T-cell (primary cell): ENCODE measurements around the gene NECTIN1. TPM values are rescaled to one million over a fixed set of nuclear protein-coding genes. Genes with fewer than 3 reads are reported as not detected.

Experiments
- ATAC-seq, 4 experiments: fragments of 200-7000 bp in 3 of 4; fragments of 150-1000 bp in 1 of 4; cut with Tn5 transposase; replicated peaks in 1 of 4; 1 replicate in 3 of 4; 2 replicates in 1 of 4; pipeline ENCODE4 v1.10.0; 2021; ENCODE audit warnings: moderate library complexity in 3 of 4, mild to moderate bottlenecking in 2 of 4, moderate number of reproducible peaks in 1 of 4
- CTCF ChIA-PET, 2 donors: fragments of 300-600 bp; sonication (Branson Sonifier 250); formaldehyde crosslinking; loops; one replicate each; lab custom pipeline; 2022; ENCODE audit warnings: antibody characterized with exemption in 2 of 2; lab: Charles Lee
- POLR2A ChIA-PET, 2 donors: fragments of 300-600 bp; sonication (Branson Sonifier 250); formaldehyde crosslinking; loops; one replicate each; lab custom pipeline; 2022; ENCODE audit warnings: antibody characterized with exemption in 2 of 2; lab: Charles Lee
- DNase-seq, 35 experiments: peaks; one replicate each; pipeline versions ENCODE4 v3.0.0 to v3.0.0-alpha.2; 2013 to 2023
- H3K27ac ChIP-seq: one replicate; pipeline ENCODE4 v1.5.1; 2013; ENCODE audit warnings: low read length
- H3K27me3 ChIP-seq, 2 experiments: replicated peaks in 1 of 2; 1 replicate in 1 of 2; 2 replicates in 1 of 2; pipeline versions ENCODE4 v1.6.1 to v1.7.0; 2013; ENCODE audit warnings: low read length in 1 of 2, mixed read lengths in 1 of 2; ENCODE audit not compliant: control insufficient read depth in 2 of 2, insufficient read depth in 2 of 2; ENCODE audit errors: extremely low read depth in 1 of 2
- H3K36me3 ChIP-seq, 2 donors: 1 replicate in 1 of 2; 2 replicates in 1 of 2; pipeline versions ENCODE4 v1.6.1 to v1.7.0; 2013; ENCODE audit warnings: low read length in 1 of 2; ENCODE audit not compliant: control insufficient read depth in 2 of 2, insufficient read depth in 1 of 2; ENCODE audit errors: extremely low read depth in 1 of 2
- H3K4me1 ChIP-seq, 2 experiments: 1 replicate in 1 of 2; 2 replicates in 1 of 2; pipeline versions ENCODE4 v1.6.1 to v1.7.0; 2013; ENCODE audit warnings: low read length in 2 of 2, mixed read lengths in 1 of 2; ENCODE audit not compliant: insufficient read depth in 2 of 2, control insufficient read depth in 1 of 2; ENCODE audit errors: extremely low read depth in 1 of 2
- H3K4me3 ChIP-seq, 2 donors: 1 replicate in 1 of 2; 2 replicates in 1 of 2; pipeline versions ENCODE4 v1.5.1 to v1.7.0; 2013; ENCODE audit warnings: mild to moderate bottlenecking in 2 of 2, low read length in 1 of 2, moderate library complexity in 1 of 2; ENCODE audit not compliant: control insufficient read depth in 1 of 2; ENCODE audit errors: extremely low read depth in 1 of 2
- H3K9me3 ChIP-seq: 2 replicates; pipeline ENCODE4 v1.7.0; 2013
- H3K27ac Mint-ChIP-seq, 2 donors: one replicate each; pipeline ENCODE4 v1.8.0; 2020 to 2021; ENCODE audit warnings: mild to moderate bottlenecking in 2 of 2, mixed read lengths in 2 of 2
- H3K27me3 Mint-ChIP-seq, 2 donors: one replicate each; pipeline ENCODE4 v1.8.0; 2021 to 2022; ENCODE audit warnings: mixed read lengths in 2 of 2
- H3K36me3 Mint-ChIP-seq: one replicate; pipeline ENCODE4 v1.8.0; 2021; ENCODE audit warnings: mixed read lengths
- H3K4me1 Mint-ChIP-seq, 3 donors: one replicate each; pipeline ENCODE4 v1.8.0; 2020 to 2022; ENCODE audit warnings: mixed read lengths in 3 of 3, mild to moderate bottlenecking in 1 of 3
- H3K4me3 Mint-ChIP-seq, 3 donors: one replicate each; pipeline ENCODE4 v1.8.0; 2020 to 2022; ENCODE audit warnings: mild to moderate bottlenecking in 3 of 3, mixed read lengths in 3 of 3, moderate library complexity in 3 of 3
- H3K9me3 Mint-ChIP-seq, 3 donors: one replicate each; pipeline ENCODE4 v1.8.0; 2020 to 2022; ENCODE audit warnings: mixed read lengths in 3 of 3
- WGBS: methylation state at CpG from one replicate; pipeline ENCODE4 v1.1.5; 2013; ENCODE audit warnings: missing lambda C conversion rate; ENCODE audit not compliant: insufficient coverage; 5-methylcytosine and 5-hydroxymethylcytosine counted together
- total RNA-seq, 35 experiments: library from RNA in 6 of 35; stranded (reverse) in 6 of 35; fragments of 120-200 nt in 1 of 35; gene quantifications; one replicate each; pipeline versions ENCODE4 v1.2.1 to v1.2.4 and lab custom pipeline; 2013 to 2026

NECTIN1 gene
- total RNA-seq, 5 donors from 2014 or later (not counting 1 experiment from before 2014, with no cell fraction given): 1.8 to 3.5 (median 3.1) TPM

DNA sequence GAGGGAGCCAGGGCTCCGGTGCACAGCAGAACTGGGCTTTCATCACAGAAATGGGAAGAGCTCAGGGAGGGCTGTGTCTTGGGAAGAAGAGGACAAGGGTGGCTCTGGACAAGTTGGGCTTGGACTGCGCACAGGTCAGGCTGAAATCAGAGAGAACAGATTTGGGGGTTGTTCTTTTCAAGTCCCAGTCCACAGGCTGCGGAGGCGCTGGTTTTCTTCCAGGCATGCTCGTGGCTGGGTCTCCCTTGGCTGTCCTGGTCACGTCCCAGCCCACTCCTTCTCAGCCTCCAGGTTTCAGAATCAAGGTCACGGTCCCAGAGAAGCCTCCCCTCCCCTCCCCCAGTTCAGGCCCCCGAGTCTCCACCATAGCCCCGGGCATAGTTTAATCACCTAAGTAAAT is 17.0 kb downstream of the NECTIN1 start:
- DNase-seq (no peak), ATAC-seq (no peak)
- no peaks in the 10 kb centered on the region for H3K36me3 ChIP-seq
- CTCF ChIA-PET: no interaction called here
- POLR2A ChIA-PET: no interaction called here
- H3K9me3 ChIP-seq: no peaks in the 10 kb centered on the region
- peaks cover 0 to 9% of the 10 kb centered on the region in 2 experiments for H3K4me1 ChIP-seq
- peaks cover 27 to 37% of the 10 kb centered on the region in 2 donors for H3K27me3 Mint-ChIP-seq
- no peak overlapping the region for H3K27ac Mint-ChIP-seq
- peaks cover 0 to 7% (median 2%) of the 10 kb centered on the region in 3 donors for H3K4me1 Mint-ChIP-seq
- peaks cover 0 to 37% of the 10 kb centered on the region in 2 experiments for H3K27me3 ChIP-seq
- H3K27ac ChIP-seq: no peak overlapping the region
- H3K4me3 Mint-ChIP-seq: no peak overlapping the region
- H3K9me3 Mint-ChIP-seq: no peaks in the 10 kb centered on the region
- 76% methylated on average over 7 of the region's 9 CpGs for WGBS
- peaks cover 6% of the 10 kb centered on the region for H3K36me3 Mint-ChIP-seq
- H3K4me3 ChIP-seq: no peak overlapping the region

DNA sequence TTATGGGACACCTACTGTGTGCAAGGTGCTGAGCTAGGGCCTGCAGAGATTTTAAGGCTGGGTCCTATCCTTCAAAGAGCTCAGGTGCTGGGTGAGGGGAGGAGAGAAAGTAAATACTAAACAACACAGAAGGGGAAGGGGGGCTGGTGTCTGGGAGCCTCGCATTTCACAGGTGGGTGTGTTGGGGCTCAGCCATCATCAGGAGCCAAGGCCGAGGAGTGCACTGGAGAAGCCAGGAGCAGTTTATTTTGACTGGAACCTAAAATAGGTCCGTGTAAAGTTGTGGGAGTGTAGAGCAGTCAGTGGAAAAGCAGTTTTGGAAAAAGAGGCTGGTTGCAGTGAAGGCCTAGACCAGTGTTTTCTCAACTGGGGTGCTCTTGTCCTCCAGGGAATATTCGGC is 17.5 kb downstream of the NECTIN1 start:
- H3K4me1 ChIP-seq: peaks cover 0 to 9% of the 10 kb centered on the region in 2 experiments
- ChIA-PET CTCF (no interaction called here), POLR2A (no interaction called here)
- Mint-ChIP-seq H3K36me3 (peaks cover 6% of the 10 kb centered on the region), H3K27ac (no peak overlapping the region), H3K4me1 (peaks cover 0 to 7% (median 2%) of the 10 kb centered on the region in 3 donors), H3K27me3 (peaks cover 23 to 37% of the 10 kb centered on the region in 2 donors), H3K4me3 (no peak overlapping the region), H3K9me3 (no peaks in the 10 kb centered on the region)
- H3K36me3 ChIP-seq: no peaks in the 10 kb centered on the region
- H3K27me3 ChIP-seq: peaks cover 0 to 41% of the 10 kb centered on the region in 2 experiments
- no peak overlapping the region for H3K4me3 ChIP-seq
- no peak overlapping the region for H3K27ac ChIP-seq
- no peak for DNase-seq
- no peak for ATAC-seq
- no peaks in the 10 kb centered on the region for H3K9me3 ChIP-seq
- WGBS: 76% methylated on average over 4 of the region's 4 CpGs

DNA sequence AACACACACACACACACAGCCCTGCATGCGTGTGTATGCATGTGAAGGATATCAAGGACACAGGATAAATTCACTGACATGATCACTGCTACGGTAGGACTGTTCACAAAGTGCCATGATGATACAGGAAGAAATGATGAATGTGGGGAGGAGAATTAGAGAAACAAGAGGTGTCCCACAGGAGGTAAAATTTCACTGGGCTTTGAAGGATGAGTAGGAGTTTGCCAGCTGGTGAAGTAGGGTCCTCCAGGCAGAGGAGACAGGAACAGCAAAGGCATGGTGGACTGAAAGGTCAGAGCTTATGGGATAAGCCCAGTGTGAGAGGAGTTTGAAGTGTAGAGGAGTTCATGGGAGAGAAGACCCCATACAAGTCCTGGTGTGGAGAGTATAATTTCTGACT is 18.6 kb downstream of the NECTIN1 start:
- Histone ChIP-seq H3K4me1 (peaks cover 0 to 9% of the 10 kb centered on the region in 2 experiments), H3K9me3 (no peaks in the 10 kb centered on the region), H3K27ac (no peak overlapping the region), H3K4me3 (no peak overlapping the region), H3K36me3 (no peaks in the 10 kb centered on the region), H3K27me3 (peaks cover 0 to 45% of the 10 kb centered on the region in 2 experiments)
- ATAC-seq (no peak), DNase-seq (no peak)
- WGBS: 91% methylated on average over 1 of the region's 2 CpGs
- Mint-ChIP-seq H3K9me3 (no peaks in the 10 kb centered on the region), H3K4me1 (peaks cover 0 to 7% (median 2%) of the 10 kb centered on the region in 3 donors), H3K36me3 (peaks cover 6% of the 10 kb centered on the region), H3K27ac (no peak overlapping the region), H3K27me3 (peaks cover 23 to 38% of the 10 kb centered on the region in 2 donors), H3K4me3 (no peak overlapping the region)
- CTCF ChIA-PET: no interaction called here
- POLR2A ChIA-PET: no interaction called here

DNA sequence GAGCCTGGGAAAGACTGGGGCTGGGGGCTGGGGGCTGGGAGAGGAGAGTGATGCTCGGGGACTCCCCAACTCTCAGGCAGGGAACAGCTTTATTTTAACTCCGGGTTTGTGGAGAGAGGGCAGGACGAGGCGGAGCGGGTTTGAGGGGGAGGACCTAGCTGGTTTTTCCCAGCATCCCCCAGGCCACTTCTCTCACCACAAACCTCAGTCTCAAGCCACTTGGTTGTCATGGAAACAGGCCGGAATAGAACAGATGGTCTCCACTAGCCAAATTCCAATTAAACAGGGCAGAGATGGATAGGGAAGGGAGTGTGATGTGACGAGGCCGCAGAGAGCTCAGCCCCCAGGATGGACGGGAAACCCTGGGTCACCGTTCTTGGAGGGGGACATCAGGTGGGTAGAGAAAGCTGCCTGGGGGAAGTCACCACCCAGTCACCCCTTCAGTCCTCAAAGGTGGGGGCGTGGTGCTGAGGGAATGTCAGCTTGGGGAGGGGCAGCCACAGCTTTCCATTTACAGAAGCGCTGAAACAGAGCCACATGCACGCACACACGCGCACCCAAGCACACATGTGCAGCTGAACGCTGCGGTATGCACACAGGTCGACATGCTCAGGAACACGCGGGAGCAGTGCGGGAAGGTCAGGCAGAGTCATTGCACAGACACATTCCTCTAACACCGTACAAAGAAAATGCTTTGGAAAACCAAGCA is 19.2 kb downstream of the NECTIN1 start:
- CTCF ChIA-PET: no interaction called here
- no peak overlapping the region for H3K27ac Mint-ChIP-seq
- no peak for DNase-seq

DNA sequence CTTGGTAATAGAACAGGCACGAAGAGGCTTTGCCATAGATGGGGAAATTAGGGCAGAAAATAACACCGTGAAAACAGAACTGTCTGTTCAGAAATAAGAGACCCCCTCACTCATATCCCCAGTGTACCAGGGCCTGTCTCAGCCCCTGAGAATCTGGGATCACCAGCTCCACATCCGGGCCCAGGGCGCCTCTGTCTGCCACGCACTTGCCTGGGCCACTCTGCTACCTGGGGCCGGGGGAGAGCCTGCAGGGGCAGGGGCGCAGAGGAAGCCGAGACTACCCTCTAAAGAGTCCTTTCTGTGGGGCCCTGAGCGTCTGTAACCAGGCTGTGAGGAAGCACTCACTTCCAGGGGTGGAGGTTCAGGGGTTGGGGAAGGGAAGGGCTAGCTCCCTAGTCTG is 19.8 kb downstream of the NECTIN1 start:
- peaks cover 6% of the 10 kb centered on the region for H3K36me3 Mint-ChIP-seq
- H3K9me3 Mint-ChIP-seq: no peaks in the 10 kb centered on the region
- POLR2A ChIA-PET: no interaction called here
- no peak overlapping the region for H3K27ac ChIP-seq
- peaks cover 23 to 41% of the 10 kb centered on the region in 2 donors for H3K27me3 Mint-ChIP-seq
- H3K27me3 ChIP-seq: peaks cover 0 to 40% of the 10 kb centered on the region in 2 experiments
- CTCF ChIA-PET: no interaction called here
- no peaks in the 10 kb centered on the region for H3K36me3 ChIP-seq
- 63% methylated on average over 4 of the region's 9 CpGs for WGBS
- peaks cover 0 to 9% of the 10 kb centered on the region in 2 experiments for H3K4me1 ChIP-seq
- H3K9me3 ChIP-seq: no peaks in the 10 kb centered on the region
- H3K27ac Mint-ChIP-seq: no peak overlapping the region
- ATAC-seq (no peak), DNase-seq (no peak)
- H3K4me3 Mint-ChIP-seq: no peak overlapping the region
- H3K4me1 Mint-ChIP-seq: peaks cover 0 to 7% (median 2%) of the 10 kb centered on the region in 3 donors
- no peak overlapping the region for H3K4me3 ChIP-seq

More for the DNA sequence above, 19.2 kb downstream of the NECTIN1 start:
- POLR2A ChIA-PET: no interaction called here
- WGBS: 74% methylated on average over 11 of the region's 22 CpGs
- peaks cover 0 to 7% (median 2%) of the 10 kb centered on the region in 3 donors for H3K4me1 Mint-ChIP-seq
- Histone ChIP-seq H3K4me3 (peak overlapping the region in 1 of 2 donors; percentile 15), H3K9me3 (no peaks in the 10 kb centered on the region), H3K36me3 (no peaks in the 10 kb centered on the region), H3K27me3 (peaks cover 0 to 43% of the 10 kb centered on the region in 2 experiments), H3K4me1 (peaks cover 0 to 9% of the 10 kb centered on the region in 2 experiments), H3K27ac (no peak overlapping the region)
- peaks cover 6% of the 10 kb centered on the region for H3K36me3 Mint-ChIP-seq
- H3K4me3 Mint-ChIP-seq: no peak overlapping the region
- peaks cover 23 to 41% of the 10 kb centered on the region in 2 donors for H3K27me3 Mint-ChIP-seq
- ATAC-seq: no peak
- no peaks in the 10 kb centered on the region for H3K9me3 Mint-ChIP-seq

DNA sequence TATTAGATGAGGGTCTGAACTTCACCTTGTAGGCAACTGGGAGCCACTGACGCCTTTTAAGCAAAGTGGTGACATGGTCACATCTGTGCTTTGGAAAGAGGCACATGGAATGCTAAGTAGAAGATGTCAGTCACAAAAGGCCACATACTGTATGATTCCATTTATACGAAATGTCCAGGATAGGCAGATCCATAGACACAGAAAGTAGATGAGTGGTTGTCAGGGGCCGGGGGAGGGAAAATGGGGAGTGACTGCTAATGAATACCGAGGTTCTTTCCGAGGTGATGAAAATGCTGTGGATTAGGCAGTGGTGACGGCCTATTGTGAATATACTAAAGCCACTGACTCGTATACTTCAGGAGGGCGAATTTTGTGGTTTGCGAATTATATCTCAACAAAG is 20.6 kb downstream of the NECTIN1 start:
- POLR2A ChIA-PET: no interaction called here
- Mint-ChIP-seq H3K27me3 (peaks cover 23 to 41% of the 10 kb centered on the region in 2 donors), H3K36me3 (peaks cover 6% of the 10 kb centered on the region), H3K4me3 (no peak overlapping the region), H3K4me1 (peaks cover 0 to 7% (median 2%) of the 10 kb centered on the region in 3 donors), H3K27ac (no peak overlapping the region), H3K9me3 (no peaks in the 10 kb centered on the region)
- DNase-seq (no peak), ATAC-seq (no peak)
- Histone ChIP-seq H3K9me3 (no peaks in the 10 kb centered on the region), H3K4me3 (no peak overlapping the region), H3K36me3 (no peaks in the 10 kb centered on the region), H3K4me1 (peaks cover 0 to 9% of the 10 kb centered on the region in 2 experiments), H3K27me3 (peaks cover 0 to 37% of the 10 kb centered on the region in 2 experiments), H3K27ac (no peak overlapping the region)
- 83% methylated on average over 5 of the region's 9 CpGs for WGBS
- CTCF ChIA-PET: no interaction called here
